Measurements from ENCODE around the gene MYOF. TPM values are rescaled to one million over a fixed set of nuclear protein-coding genes. Genes with fewer than 3 reads are reported as not detected.

Gene MYOF
- total RNA-seq, 2 experiments from 2014 or later, result 22.1 to 22.8 TPM

GRCh38 chr10:93495654-93496321, 13.7 kb upstream of the MYOF start:
- Mint-ChIP-seq H3K4me1 (peaks cover 21% of the 10 kb centered on the region), H3K4me3 (peak overlapping the region; percentile 90), H3K27ac (peak overlapping the region; percentile 72), H3K9me3 (no peaks in the 10 kb centered on the region), H3K27me3 (peaks cover 11% of the 10 kb centered on the region), H3K36me3 (peaks cover 20% of the 10 kb centered on the region)
- peak; percentile 14 for DNase-seq

- DNase-seq, result no peak
- Mint-ChIP-seq H3K4me1 (peaks cover 19% of the 10 kb centered on the region), H3K36me3 (peaks cover 12% of the 10 kb centered on the region), H3K27me3 (peaks cover 11% of the 10 kb centered on the region), H3K4me3 (no peak overlapping the region), H3K27ac (no peak overlapping the region), H3K9me3 (no peaks in the 10 kb centered on the region)
Measured at GRCh38 chr10:93494494-93494893, 12.4 kb upstream of the MYOF start.

GRCh38 chr10:93493162-93493561, 11.0 kb upstream of the MYOF start:
- Mint-ChIP-seq H3K9me3 (no peaks in the 10 kb centered on the region), H3K4me3 (no peak overlapping the region), H3K27me3 (peaks cover 21% of the 10 kb centered on the region), H3K4me1 (peaks cover 14% of the 10 kb centered on the region), H3K36me3 (peaks cover 11% of the 10 kb centered on the region), H3K27ac (no peak overlapping the region)
- DNase-seq, result no peak

GRCh38 chr10:93491602-93492121, 9.5 kb upstream of the MYOF start:
- no peak for DNase-seq
- peaks cover 3% of the 10 kb centered on the region for H3K4me1 Mint-ChIP-seq
- no peak overlapping the region for H3K27ac Mint-ChIP-seq
- no peaks in the 10 kb centered on the region for H3K9me3 Mint-ChIP-seq
- no peak overlapping the region for H3K4me3 Mint-ChIP-seq
- H3K36me3 Mint-ChIP-seq, result no peaks in the 10 kb centered on the region
- peaks cover 25% of the 10 kb centered on the region for H3K27me3 Mint-ChIP-seq

GRCh38 chr10:93488956-93489528, 6.9 kb upstream of the MYOF start:
- no peaks in the 10 kb centered on the region for H3K4me1 Mint-ChIP-seq
- DNase-seq, result no peak
- no peak overlapping the region for H3K4me3 Mint-ChIP-seq
- peaks cover 33% of the 10 kb centered on the region for H3K27me3 Mint-ChIP-seq
- H3K27ac Mint-ChIP-seq, result no peak overlapping the region
- no peaks in the 10 kb centered on the region for H3K36me3 Mint-ChIP-seq
- H3K9me3 Mint-ChIP-seq, result no peaks in the 10 kb centered on the region

- Mint-ChIP-seq H3K4me3 (no peak overlapping the region), H3K36me3 (no peaks in the 10 kb centered on the region), H3K9me3 (no peaks in the 10 kb centered on the region), H3K27me3 (peaks cover 31% of the 10 kb centered on the region), H3K27ac (no peak overlapping the region), H3K4me1 (peaks cover 11% of the 10 kb centered on the region)
- DNase-seq, result no peak
Measured at GRCh38 chr10:93485690-93486089, 3.6 kb upstream of the MYOF start.

GRCh38 chr10:93481637-93482144, 443 bp downstream of the MYOF start:
- no peaks in the 10 kb centered on the region for H3K9me3 Mint-ChIP-seq
- H3K27ac Mint-ChIP-seq, result peak overlapping the region; percentile 91
- peaks cover 17% of the 10 kb centered on the region for H3K27me3 Mint-ChIP-seq
- DNase-seq, result no peak
- peaks cover 1% of the 10 kb centered on the region for H3K36me3 Mint-ChIP-seq
- peak overlapping the region; percentile 89 for H3K4me3 Mint-ChIP-seq
- peaks cover 11% of the 10 kb centered on the region for H3K4me1 Mint-ChIP-seq

GRCh38 chr10:93478873-93479272, 3.3 kb downstream of the MYOF start:
- Mint-ChIP-seq H3K36me3 (peaks cover 1% of the 10 kb centered on the region), H3K27ac (no peak overlapping the region), H3K9me3 (no peaks in the 10 kb centered on the region), H3K4me1 (peaks cover 11% of the 10 kb centered on the region), H3K27me3 (peaks cover 2% of the 10 kb centered on the region), H3K4me3 (no peak overlapping the region)
- no peak for DNase-seq

GRCh38 chr10:93476756-93477155, 5.4 kb downstream of the MYOF start:
- Mint-ChIP-seq H3K27ac (no peak overlapping the region), H3K4me3 (no peak overlapping the region), H3K27me3 (no peaks in the 10 kb centered on the region), H3K36me3 (peaks cover 1% of the 10 kb centered on the region), H3K4me1 (peaks cover 6% of the 10 kb centered on the region), H3K9me3 (no peaks in the 10 kb centered on the region)
- DNase-seq, result no peak

- H3K4me3 Mint-ChIP-seq, result no peak overlapping the region
- H3K9me3 Mint-ChIP-seq, result no peaks in the 10 kb centered on the region
- no peak overlapping the region for H3K27ac Mint-ChIP-seq
- no peak for DNase-seq
- H3K4me1 Mint-ChIP-seq, result peaks cover 2% of the 10 kb centered on the region
- H3K27me3 Mint-ChIP-seq, result no peaks in the 10 kb centered on the region
- peaks cover 1% of the 10 kb centered on the region for H3K36me3 Mint-ChIP-seq
Measured at GRCh38 chr10:93475871-93476270, 6.3 kb downstream of the MYOF start.

- Mint-ChIP-seq H3K9me3 (no peaks in the 10 kb centered on the region), H3K4me3 (no peak overlapping the region), H3K27ac (no peak overlapping the region), H3K4me1 (peaks cover 2% of the 10 kb centered on the region), H3K27me3 (no peaks in the 10 kb centered on the region), H3K36me3 (peaks cover 1% of the 10 kb centered on the region)
- DNase-seq, result no peak
Measured at GRCh38 chr10:93475227-93475626, 6.9 kb downstream of the MYOF start.

- Mint-ChIP-seq H3K36me3 (peaks cover 1% of the 10 kb centered on the region), H3K4me1 (peaks cover 2% of the 10 kb centered on the region), H3K9me3 (no peaks in the 10 kb centered on the region), H3K27ac (no peak overlapping the region), H3K27me3 (no peaks in the 10 kb centered on the region), H3K4me3 (no peak overlapping the region)
- DNase-seq, result no peak
Measured at GRCh38 chr10:93473804-93474472, 8.2 kb downstream of the MYOF start.

GRCh38 chr10:93473161-93473560, 9.0 kb downstream of the MYOF start:
- no peak for DNase-seq
- no peaks in the 10 kb centered on the region for H3K27me3 Mint-ChIP-seq
- H3K36me3 Mint-ChIP-seq, result peaks cover 3% of the 10 kb centered on the region
- H3K27ac Mint-ChIP-seq, result no peak overlapping the region
- H3K9me3 Mint-ChIP-seq, result no peaks in the 10 kb centered on the region
- H3K4me3 Mint-ChIP-seq, result no peak overlapping the region
- peaks cover 2% of the 10 kb centered on the region for H3K4me1 Mint-ChIP-seq

- no peaks in the 10 kb centered on the region for H3K9me3 Mint-ChIP-seq
- no peaks in the 10 kb centered on the region for H3K27me3 Mint-ChIP-seq
- H3K27ac Mint-ChIP-seq, result no peak overlapping the region
- H3K4me1 Mint-ChIP-seq, result peaks cover 2% of the 10 kb centered on the region
- peaks cover 3% of the 10 kb centered on the region for H3K36me3 Mint-ChIP-seq
- no peak for DNase-seq
- no peak overlapping the region for H3K4me3 Mint-ChIP-seq
Measured at GRCh38 chr10:93471110-93471651, 11.0 kb downstream of the MYOF start.

- Mint-ChIP-seq H3K36me3 (peaks cover 3% of the 10 kb centered on the region), H3K27ac (no peak overlapping the region), H3K27me3 (no peaks in the 10 kb centered on the region), H3K9me3 (no peaks in the 10 kb centered on the region), H3K4me3 (no peak overlapping the region), H3K4me1 (peaks cover 2% of the 10 kb centered on the region)
- no peak for DNase-seq
Measured at GRCh38 chr10:93469454-93469853, 12.7 kb downstream of the MYOF start.

Data from activated naive CD8-positive, alpha-beta T cell treated with anti-CD3 and anti-CD28 coated beads for 36 hours (primary cell).